ENCODE measurements around the gene TIAM1. TPM values are rescaled to one million over a fixed set of nuclear protein-coding genes. Genes with fewer than 3 reads are reported as not detected.
A peak's percentile ranks its signal among the peaks of the same experiment; 100 is the strongest.

TIAM1 gene
- total RNA-seq, 1 experiment from 2014 or later: 28.7 TPM

GRCh38 chr21:31337086-31337485 is 7.0 kb downstream of the TIAM1 start:
- no peak for ATAC-seq
- no peaks in the 10 kb centered on the region for H3K27me3 Mint-ChIP-seq (ENCODE audit: low read depth)
- no peak overlapping the region for H3K4me3 Mint-ChIP-seq
- TF ChIP-seq, protein P1, sequence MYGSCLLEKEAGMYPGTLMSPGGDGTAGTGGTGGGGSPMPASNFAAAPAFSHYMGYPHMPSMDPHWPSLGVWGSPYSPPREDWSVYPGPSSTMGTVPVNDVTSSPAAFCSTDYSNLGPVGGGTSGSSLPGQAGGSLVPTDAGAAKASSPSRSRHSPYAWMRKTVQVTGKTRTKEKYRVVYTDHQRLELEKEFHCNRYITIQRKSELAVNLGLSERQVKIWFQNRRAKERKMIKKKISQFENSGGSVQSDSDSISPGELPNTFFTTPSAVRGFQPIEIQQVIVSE (CRISPR knock-in tag; IDR thresholded peaks at IDR 0.05; ENCODE audit: borderline replicate concordance): no peak
- TF ChIP-seq AR (CRISPR knock-in tag; IDR thresholded peaks at IDR 0.05): no peak
- no peak for TF ChIP-seq ZNF138 (CRISPR knock-in tag; conservative IDR thresholded peaks at IDR 0.05)
- TF ChIP-seq ZNF219 (CRISPR knock-in tag; IDR thresholded peaks at IDR 0.05; ENCODE audit: borderline replicate concordance): no peak
- TF ChIP-seq NFYB (CRISPR knock-in tag; conservative IDR thresholded peaks at IDR 0.05; ENCODE audit: low read depth): no peak
- no peak for TF ChIP-seq ZNF671 (CRISPR knock-in tag; IDR thresholded peaks at IDR 0.05)
- TF ChIP-seq FOXP1 (CRISPR knock-in tag; IDR thresholded peaks at IDR 0.05; ENCODE audit: borderline replicate concordance): no peak
- no peak for TF ChIP-seq CREM (CRISPR knock-in tag; IDR thresholded peaks at IDR 0.05)
- TF ChIP-seq FOXK1 (CRISPR knock-in tag; IDR thresholded peaks at IDR 0.05): no peak
- TF ChIP-seq KAT7 (CRISPR knock-in tag; IDR thresholded peaks at IDR 0.05; ENCODE audit: borderline replicate concordance): no peak
- no peak for TF ChIP-seq ELF4 (CRISPR knock-in tag; IDR thresholded peaks at IDR 0.05; ENCODE audit: low read depth)
- CTCF ChIA-PET: no interaction called here
- no peaks in the 10 kb centered on the region for H3K9me3 Mint-ChIP-seq
- peaks cover 21% of the 10 kb centered on the region for H3K4me1 Mint-ChIP-seq
- no peak for DNase-seq (ENCODE audit: low spot score)
- POLR2A ChIA-PET: no interaction called here
- H3K27ac Mint-ChIP-seq: peak overlapping the region; percentile 49; the same call in 1 of the 2 replicates
- H3K36me3 Mint-ChIP-seq: no peaks in the 10 kb centered on the region

DNA sequence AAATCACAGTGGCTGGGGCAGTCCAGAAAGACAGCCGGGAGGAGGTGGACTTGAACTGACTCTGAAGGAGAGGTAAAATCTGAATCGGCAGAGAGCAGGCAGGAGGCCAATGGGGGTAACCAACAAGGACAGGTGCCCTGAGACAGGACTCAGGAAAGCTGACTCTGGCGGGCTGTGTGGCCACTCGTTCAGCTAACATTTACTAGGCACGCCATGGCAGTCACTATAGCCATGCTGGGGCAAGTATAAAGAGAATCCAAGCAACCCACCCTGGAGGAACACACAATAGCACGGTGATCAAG is 7.4 kb downstream of the TIAM1 start:
- H3K9me3 Mint-ChIP-seq: no peaks in the 10 kb centered on the region
- DNase-seq (ENCODE audit: low spot score) (no peak), ATAC-seq (no peak)
- TF ChIP-seq GRHL2 (CRISPR knock-in tag; IDR thresholded peaks at IDR 0.05; ENCODE audit: insufficient replicate concordance, severe bottlenecking) (no peak), SP1 (CRISPR knock-in tag; conservative IDR thresholded peaks at IDR 0.05) (no peak), JUN (CRISPR knock-in tag; IDR thresholded peaks at IDR 0.05) (no peak), ZNF281 (CRISPR knock-in tag; IDR thresholded peaks at IDR 0.05) (no peak), E2F1 (CRISPR knock-in tag; IDR thresholded peaks at IDR 0.05) (no peak), CBFB (CRISPR knock-in tag; IDR thresholded peaks at IDR 0.05; ENCODE audit: low read depth) (no peak), IRF2 (CRISPR knock-in tag; IDR thresholded peaks at IDR 0.05; ENCODE audit: borderline replicate concordance, low read depth) (no peak), GTF2I (CRISPR knock-in tag; conservative IDR thresholded peaks at IDR 0.05) (no peak), SOX15 (CRISPR knock-in tag; IDR thresholded peaks at IDR 0.05) (no peak)
- TF ChIP-seq, protein P2, sequence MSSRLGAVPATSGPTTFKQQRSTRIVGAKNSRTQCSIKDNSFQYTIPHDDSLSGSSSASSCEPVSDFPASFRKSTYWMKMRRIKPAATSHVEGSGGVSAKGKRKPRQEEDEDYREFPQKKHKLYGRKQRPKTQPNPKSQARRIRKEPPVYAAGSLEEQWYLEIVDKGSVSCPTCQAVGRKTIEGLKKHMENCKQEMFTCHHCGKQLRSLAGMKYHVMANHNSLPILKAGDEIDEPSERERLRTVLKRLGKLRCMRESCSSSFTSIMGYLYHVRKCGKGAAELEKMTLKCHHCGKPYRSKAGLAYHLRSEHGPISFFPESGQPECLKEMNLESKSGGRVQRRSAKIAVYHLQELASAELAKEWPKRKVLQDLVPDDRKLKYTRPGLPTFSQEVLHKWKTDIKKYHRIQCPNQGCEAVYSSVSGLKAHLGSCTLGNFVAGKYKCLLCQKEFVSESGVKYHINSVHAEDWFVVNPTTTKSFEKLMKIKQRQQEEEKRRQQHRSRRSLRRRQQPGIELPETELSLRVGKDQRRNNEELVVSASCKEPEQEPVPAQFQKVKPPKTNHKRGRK (CRISPR knock-in tag; IDR thresholded peaks at IDR 0.05; ENCODE audit: borderline replicate concordance): no peak
- no peak overlapping the region for H3K4me3 Mint-ChIP-seq
- ChIA-PET POLR2A (no interaction called here), CTCF (no interaction called here)
- no peaks in the 10 kb centered on the region; the same call in 1 of the 2 replicates for H3K36me3 Mint-ChIP-seq
- no peaks in the 10 kb centered on the region for H3K27me3 Mint-ChIP-seq (ENCODE audit: low read depth)
- H3K4me1 Mint-ChIP-seq: peaks cover 21% of the 10 kb centered on the region
- peak overlapping the region; percentile 49 for H3K27ac Mint-ChIP-seq

Data from WTC11 (cell line).